ENCODE data around the gene SPARC.

Gene SPARC

GRCh38 chr5:151697452-151697851 lies 10.7 kb upstream of the SPARC start:
- Histone ChIP-seq H4K20me1 (ENCODE audit: insufficient read depth, low read length) (no peaks in the 10 kb centered on the region), H2AFZ (ENCODE audit: low read depth, low read length) (no peak overlapping the region), H3K4me2 (ENCODE audit: low read length) (no peak overlapping the region), H3K4me3 (ENCODE audit: low read length) (no peak overlapping the region), H3K9ac (ENCODE audit: low read length) (no peak overlapping the region), H3K4me1 (ENCODE audit: low read length) (peaks cover 23% of the 10 kb centered on the region), H3K27me3 (ENCODE audit: low read depth, low read length) (no peaks in the 10 kb centered on the region), H3K79me2 (ENCODE audit: low read length) (no peaks in the 10 kb centered on the region), H3K9me3 (ENCODE audit: insufficient read depth, low read length) (no peaks in the 10 kb centered on the region), H3K36me3 (replicated peaks; ENCODE audit: low read depth, low read length) (no peaks in the 10 kb centered on the region), H3K27ac (ENCODE audit: low read length) (no peak overlapping the region)
- TF ChIP-seq EZH2phosphoT487 (IDR thresholded peaks at IDR 0.05; ENCODE audit: low read depth): no peak
- TF ChIP-seq, protein P1, sequence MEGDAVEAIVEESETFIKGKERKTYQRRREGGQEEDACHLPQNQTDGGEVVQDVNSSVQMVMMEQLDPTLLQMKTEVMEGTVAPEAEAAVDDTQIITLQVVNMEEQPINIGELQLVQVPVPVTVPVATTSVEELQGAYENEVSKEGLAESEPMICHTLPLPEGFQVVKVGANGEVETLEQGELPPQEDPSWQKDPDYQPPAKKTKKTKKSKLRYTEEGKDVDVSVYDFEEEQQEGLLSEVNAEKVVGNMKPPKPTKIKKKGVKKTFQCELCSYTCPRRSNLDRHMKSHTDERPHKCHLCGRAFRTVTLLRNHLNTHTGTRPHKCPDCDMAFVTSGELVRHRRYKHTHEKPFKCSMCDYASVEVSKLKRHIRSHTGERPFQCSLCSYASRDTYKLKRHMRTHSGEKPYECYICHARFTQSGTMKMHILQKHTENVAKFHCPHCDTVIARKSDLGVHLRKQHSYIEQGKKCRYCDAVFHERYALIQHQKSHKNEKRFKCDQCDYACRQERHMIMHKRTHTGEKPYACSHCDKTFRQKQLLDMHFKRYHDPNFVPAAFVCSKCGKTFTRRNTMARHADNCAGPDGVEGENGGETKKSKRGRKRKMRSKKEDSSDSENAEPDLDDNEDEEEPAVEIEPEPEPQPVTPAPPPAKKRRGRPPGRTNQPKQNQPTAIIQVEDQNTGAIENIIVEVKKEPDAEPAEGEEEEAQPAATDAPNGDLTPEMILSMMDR (IDR thresholded peaks at IDR 0.05; ENCODE audit: low read depth, low read length): no peak

DNA sequence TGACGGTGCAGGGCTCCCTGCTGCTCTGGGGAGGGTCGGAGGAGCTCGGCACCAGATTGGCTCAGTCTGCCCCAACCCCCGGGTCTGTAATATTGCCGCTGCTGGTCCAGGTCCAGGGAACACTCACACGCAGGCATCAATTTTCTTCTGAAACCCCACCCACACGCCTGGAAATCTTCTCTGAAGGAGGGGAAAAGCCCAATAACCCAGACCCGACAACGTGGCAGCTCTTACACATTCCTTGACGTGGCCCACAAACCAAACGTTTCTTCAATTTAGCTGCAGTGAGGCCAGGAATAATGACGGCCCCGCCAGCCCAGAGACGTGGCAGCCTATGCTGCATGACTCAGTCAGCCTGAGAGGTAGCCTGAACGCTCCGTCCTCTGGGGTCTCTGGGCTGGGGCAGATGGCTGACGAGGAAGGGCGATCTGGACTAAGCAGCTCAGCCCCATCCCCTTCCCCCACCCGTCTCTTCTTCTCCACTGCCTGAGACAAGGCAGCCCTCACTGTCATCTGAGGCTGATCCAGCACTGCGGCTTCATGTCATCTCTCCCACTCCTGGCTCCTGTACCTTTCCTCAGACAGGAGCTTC lies 9.9 kb upstream of the SPARC start:
- Histone ChIP-seq H3K79me2 (ENCODE audit: low read length) (no peaks in the 10 kb centered on the region), H3K4me1 (ENCODE audit: low read length) (peaks cover 14% of the 10 kb centered on the region), H3K4me3 (ENCODE audit: low read length) (no peak overlapping the region), H3K27ac (ENCODE audit: low read length) (no peak overlapping the region), H3K4me2 (ENCODE audit: low read length) (no peak overlapping the region), H3K36me3 (replicated peaks; ENCODE audit: low read depth, low read length) (no peaks in the 10 kb centered on the region), H2AFZ (ENCODE audit: low read depth, low read length) (no peak overlapping the region), H3K9me3 (ENCODE audit: insufficient read depth, low read length) (no peaks in the 10 kb centered on the region), H3K27me3 (ENCODE audit: low read depth, low read length) (no peaks in the 10 kb centered on the region), H4K20me1 (ENCODE audit: insufficient read depth, low read length) (no peaks in the 10 kb centered on the region), H3K9ac (ENCODE audit: low read length) (no peak overlapping the region)
- TF ChIP-seq, protein P1 (IDR thresholded peaks at IDR 0.05; ENCODE audit: low read depth, low read length): no peak
- no peak for TF ChIP-seq EZH2phosphoT487 (IDR thresholded peaks at IDR 0.05; ENCODE audit: low read depth)

- Histone ChIP-seq H3K4me3 (ENCODE audit: low read length) (no peak overlapping the region), H4K20me1 (ENCODE audit: insufficient read depth, low read length) (no peaks in the 10 kb centered on the region), H3K27ac (ENCODE audit: low read length) (no peak overlapping the region), H3K27me3 (ENCODE audit: low read depth, low read length) (no peaks in the 10 kb centered on the region), H3K36me3 (replicated peaks; ENCODE audit: low read depth, low read length) (no peaks in the 10 kb centered on the region), H3K4me1 (ENCODE audit: low read length) (peaks cover 4% of the 10 kb centered on the region), H3K9me3 (ENCODE audit: insufficient read depth, low read length) (no peaks in the 10 kb centered on the region), H3K79me2 (ENCODE audit: low read length) (no peaks in the 10 kb centered on the region), H3K9ac (ENCODE audit: low read length) (no peak overlapping the region), H3K4me2 (ENCODE audit: low read length) (no peak overlapping the region), H2AFZ (ENCODE audit: low read depth, low read length) (no peak overlapping the region)
- TF ChIP-seq EZH2phosphoT487 (IDR thresholded peaks at IDR 0.05; ENCODE audit: low read depth): no peak
- TF ChIP-seq, protein P1 (IDR thresholded peaks at IDR 0.05; ENCODE audit: low read depth, low read length): no peak
Observed at GRCh38 chr5:151695464-151695863, 8.7 kb upstream of the SPARC start.

- Histone ChIP-seq H4K20me1 (ENCODE audit: insufficient read depth, low read length) (no peaks in the 10 kb centered on the region), H3K79me2 (ENCODE audit: low read length) (no peaks in the 10 kb centered on the region), H3K4me1 (ENCODE audit: low read length) (no peaks in the 10 kb centered on the region), H3K36me3 (replicated peaks; ENCODE audit: low read depth, low read length) (no peaks in the 10 kb centered on the region), H3K9me3 (ENCODE audit: insufficient read depth, low read length) (no peaks in the 10 kb centered on the region), H3K4me3 (ENCODE audit: low read length) (no peak overlapping the region), H3K9ac (ENCODE audit: low read length) (no peak overlapping the region), H3K27me3 (ENCODE audit: low read depth, low read length) (no peaks in the 10 kb centered on the region), H3K27ac (ENCODE audit: low read length) (no peak overlapping the region), H3K4me2 (ENCODE audit: low read length) (no peak overlapping the region), H2AFZ (ENCODE audit: low read depth, low read length) (no peak overlapping the region)
- TF ChIP-seq, protein P1 (IDR thresholded peaks at IDR 0.05; ENCODE audit: low read depth, low read length): no peak
- no peak for TF ChIP-seq EZH2phosphoT487 (IDR thresholded peaks at IDR 0.05; ENCODE audit: low read depth)
Observed at GRCh38 chr5:151694035-151694485, 7.3 kb upstream of the SPARC start.

All from OCI-LY3 (cell line).